ENCODE measurements around the gene EFCAB10.
"Not testable (repeated sequence)": the region's sequence is repeated elsewhere in the genome, so short reads cannot be mapped to it uniquely, and the experiment has no call there.

The EFCAB10 gene

GRCh38 chr7:105530546-105530945 lies 50.7 kb downstream of the EFCAB10 start:
- no peak for DNase-seq (ENCODE audit: low spot score)

- DNase-seq (ENCODE audit: low spot score): no peak
Observed at GRCh38 chr7:105530126-105530525, 51.2 kb downstream of the EFCAB10 start.

DNA sequence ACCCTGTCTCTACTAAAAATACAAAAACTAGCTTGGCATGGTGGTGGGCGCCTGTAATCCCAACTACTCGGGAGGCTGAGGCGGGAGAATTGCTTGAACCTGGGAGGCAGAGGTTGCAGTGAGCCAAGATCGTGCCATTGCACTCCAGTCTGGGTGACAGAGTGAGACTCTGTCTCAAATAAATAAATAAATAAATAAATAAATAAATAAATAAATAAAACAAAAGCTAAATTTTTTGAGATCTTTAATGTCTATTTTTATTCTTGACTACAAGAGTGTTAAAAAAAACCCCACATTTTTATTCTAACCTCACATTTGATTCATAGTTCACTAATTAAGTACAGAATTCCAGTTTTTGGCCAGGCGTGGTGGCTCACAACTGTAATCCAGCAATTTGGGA lies 53.6 kb downstream of the EFCAB10 start:
- DNase-seq (ENCODE audit: low spot score): not testable (repeated sequence)

DNA sequence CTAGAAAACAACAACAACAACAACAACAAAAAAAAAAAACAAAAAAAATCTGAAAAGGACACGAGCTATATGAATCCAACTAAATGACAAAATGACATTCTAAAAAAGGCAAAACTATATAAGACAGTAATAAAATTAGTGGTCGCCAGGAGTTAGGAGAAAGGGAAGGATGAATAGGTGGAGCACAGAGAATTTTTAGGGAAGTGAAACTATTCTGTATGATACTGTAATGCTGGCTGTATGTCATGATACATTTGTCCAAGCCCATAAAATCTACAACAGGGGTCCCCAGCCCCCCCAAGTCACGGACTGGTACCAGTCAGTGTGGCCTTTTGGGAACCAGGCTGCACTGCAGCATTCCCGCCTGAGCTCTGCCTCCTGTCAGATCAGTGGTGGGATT lies 56.5 kb downstream of the EFCAB10 start:
- no peak for DNase-seq (ENCODE audit: low spot score)

DNA sequence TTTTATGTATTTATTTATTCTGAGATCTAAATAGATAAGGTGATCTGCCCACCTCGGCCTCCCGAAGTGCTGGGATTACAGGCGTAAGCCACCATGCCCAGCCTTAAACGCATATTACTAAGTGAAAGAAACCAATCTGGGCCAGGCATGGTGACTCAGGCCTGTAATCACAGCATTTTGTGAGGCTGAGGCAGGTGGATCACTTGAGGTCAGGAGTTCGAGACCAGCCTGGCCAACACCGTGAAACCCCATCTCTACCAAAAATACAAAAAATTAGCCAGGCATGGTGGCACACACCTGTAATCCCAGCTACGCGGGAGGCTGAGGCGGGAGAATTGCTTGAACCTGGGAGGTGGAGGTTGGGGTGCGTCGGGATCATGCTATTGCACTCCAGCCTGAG lies 56.9 kb downstream of the EFCAB10 start:
- not testable (repeated sequence) for DNase-seq (ENCODE audit: low spot score)

DNA sequence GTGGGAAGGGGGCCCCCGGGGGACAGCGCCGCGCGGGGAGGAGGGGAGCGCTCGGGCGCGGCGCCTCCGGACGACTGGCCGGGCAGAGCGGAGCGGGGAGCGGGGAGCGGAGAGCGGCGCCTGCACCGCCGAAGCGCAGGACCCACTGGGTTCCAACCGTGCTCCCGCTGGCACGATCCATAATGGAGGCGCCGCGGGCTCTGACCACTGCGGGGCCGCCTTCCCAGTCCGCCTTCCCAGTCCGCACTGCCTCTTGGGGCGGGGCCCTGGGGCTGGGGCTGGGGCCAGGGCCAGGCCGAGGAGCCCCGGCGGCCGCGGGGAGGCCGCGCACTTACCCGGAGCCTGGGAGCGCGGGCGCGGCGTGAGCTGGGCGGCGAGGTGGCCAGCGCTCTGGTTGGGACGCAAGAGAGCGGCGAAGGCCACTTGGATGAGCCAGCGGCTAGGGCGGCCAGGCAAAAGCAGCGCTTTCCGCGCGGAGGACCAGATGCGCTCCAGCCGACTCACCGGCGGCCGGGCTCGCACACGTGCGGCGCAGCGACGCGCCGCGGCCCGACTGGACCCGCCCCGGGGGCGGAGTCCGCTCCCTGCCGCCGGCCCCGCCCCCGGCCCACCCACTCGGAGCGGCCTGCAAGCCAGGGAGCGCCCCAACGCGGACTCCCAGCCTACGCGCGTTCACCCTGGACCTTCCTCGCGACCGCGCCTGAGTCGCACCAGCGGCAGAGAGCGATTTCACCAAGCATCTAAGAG lies 59.4 kb downstream of the EFCAB10 start, which contains the start of gene PUS7:
TSS of gene PUS7 (minus strand) at position 555 of the 747 bp plus-strand sequence. CDS start 13,759 bp downstream, outside the sequence.
- DNase-seq (ENCODE audit: low spot score): peak; percentile 98

DNA sequence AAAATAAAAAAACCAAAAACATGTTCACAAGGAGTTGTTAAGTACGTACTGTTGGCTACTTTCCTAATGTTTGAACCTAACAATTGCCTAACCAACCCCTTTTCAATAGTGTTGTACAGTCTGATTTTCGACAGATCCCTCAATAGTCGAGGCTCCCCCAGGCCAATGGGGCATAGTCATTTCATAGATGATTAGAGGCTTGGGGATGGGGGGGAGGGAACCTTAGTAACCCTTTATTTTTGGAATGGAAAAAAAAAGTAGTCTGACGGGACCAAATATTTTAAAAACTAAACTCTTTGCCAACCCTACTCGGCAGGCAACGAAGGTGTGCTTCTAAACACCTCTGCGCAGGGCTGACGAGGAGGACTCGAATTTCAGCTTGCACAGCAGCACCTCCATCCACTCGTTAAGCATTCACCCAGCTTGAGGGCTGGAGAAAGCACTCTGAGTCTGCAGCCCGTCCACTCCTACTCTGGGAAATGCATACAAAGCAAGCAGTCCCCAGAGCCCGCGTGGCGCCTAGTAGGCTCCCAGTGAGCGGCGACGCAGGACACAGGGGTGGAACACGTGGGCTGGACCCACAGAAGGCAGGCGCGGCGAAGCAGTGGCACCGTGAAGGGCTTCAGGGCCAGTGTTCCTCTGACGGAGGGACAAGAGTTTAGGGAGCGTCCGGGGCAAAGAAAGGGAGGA lies 60.1 kb downstream of the EFCAB10 start:
- DNase-seq (ENCODE audit: low spot score): peak; percentile 13

- DNase-seq (ENCODE audit: low spot score): not testable (repeated sequence)
Observed at GRCh38 chr7:105520620-105521019, 60.7 kb downstream of the EFCAB10 start.

- DNase-seq (ENCODE audit: low spot score): no peak
Observed at GRCh38 chr7:105519353-105519752, 61.9 kb downstream of the EFCAB10 start.

DNA sequence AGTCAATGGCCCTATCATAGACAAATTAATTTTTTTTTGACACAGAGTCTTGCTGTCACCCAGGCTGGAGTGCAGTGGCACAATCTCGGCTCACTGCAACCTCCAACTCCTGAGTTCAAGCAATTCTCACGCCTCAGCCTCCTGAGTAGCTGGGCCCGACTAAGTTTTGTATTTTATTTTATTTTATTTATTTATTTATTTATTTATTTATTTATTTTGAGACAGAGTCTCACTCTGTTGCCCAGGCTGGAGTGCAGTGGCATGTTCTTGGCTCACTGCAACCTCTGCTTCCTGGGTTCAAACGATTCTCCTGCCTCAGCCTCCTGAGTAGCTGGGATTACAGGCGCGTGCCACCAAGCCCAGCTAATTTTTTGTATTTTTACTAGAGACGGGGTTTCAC lies 65.7 kb downstream of the EFCAB10 start:
- not testable (repeated sequence) for DNase-seq (ENCODE audit: low spot score)

All from GM03348 (cell line).